HCT116 (cell line): ENCODE data around the gene RPUSD2. TPM values are rescaled to one million over a fixed set of nuclear protein-coding genes. Genes with fewer than 3 reads are reported as not detected.

Experiments
- ATAC-seq: fragments of 200-7000 bp; cut with Tn5 transposase; 2 replicates; pipeline ENCODE4 v1.9.1; 2020; ENCODE audit warnings: mild to moderate bottlenecking, moderate library complexity
- BruUV-seq: library from RNA; stranded (reverse); fragments of 400-500 nt; replicated peaks from 2 replicates; lab custom pipeline; 2021; lab: Mats Ljungman, UMichigan
- CTCF ChIA-PET: fragments of 300-600 bp; sonication (Branson Sonifier 250); formaldehyde crosslinking; loops from one replicate; lab custom pipeline; 2021; ENCODE audit warnings: antibody characterized with exemption; lab: Charles Lee
- POLR2A ChIA-PET: fragments of 300-600, 350-600 bp; sonication (Branson Sonifier 250); formaldehyde crosslinking; loops from one replicate; lab custom pipeline; 2021; ENCODE audit warnings: antibody characterized with exemption; lab: Charles Lee
- RAD21 ChIA-PET, 2 experiments: fragments of 300-600 bp; sonication (Branson Sonifier 250); formaldehyde crosslinking; loops; one replicate each; lab custom pipeline; 2023; ENCODE audit warnings: low total read pairs in 2 of 2; ENCODE audit not compliant: uncharacterized antibody in 2 of 2, unreplicated experiment in 2 of 2, low non-redundant PET in 1 of 2; lab: Charles Lee
- DNase-seq: peaks from one replicate; pipeline ENCODE4 v3.0.0-alpha.2; 2010; ENCODE audit warnings: low read depth, low spot score
- H2AFZ ChIP-seq: fragments of 200-600 bp; shearing (Covaris generic), sonication (generic); 2 replicates; pipeline ENCODE4 v1.6.1; 2017; ENCODE audit warnings: low read depth, mixed run types, mixed read lengths, antibody characterized with exemption, low read length; ENCODE audit not compliant: poor library complexity, severe bottlenecking
- H3K27ac ChIP-seq: 2 replicates; pipeline ENCODE4 v1.5.1; 2012; ENCODE audit warnings: low read depth, low read length
- H3K27me3 ChIP-seq: fragments of 200-600 bp; sonication (generic); 2 replicates; pipeline ENCODE4 v1.6.1; 2016; ENCODE audit warnings: mixed run types, low read length, mixed read lengths; ENCODE audit not compliant: insufficient read depth
- H3K36me3 ChIP-seq, 2 experiments: fragments of 200-500 bp in 1 of 2; fragments of 200-600 bp in 1 of 2; sonication (Bioruptor generic) in 1 of 2; sonication (generic) in 1 of 2; 2 replicates each; pipeline versions ENCODE4 v1.5.1 to v1.6.1; 2014 to 2016; ENCODE audit warnings: low read length in 2 of 2, inconsistent platforms in 1 of 2, mixed read lengths in 1 of 2, mixed run types in 1 of 2; ENCODE audit not compliant: insufficient read depth in 2 of 2, control insufficient read depth in 1 of 2
- H3K4me1 ChIP-seq, 2 experiments: fragments of 200-600 bp in 1 of 2; sonication (generic) in 1 of 2; 2 replicates each; pipeline versions ENCODE4 v1.5.1 to v1.6.1; 2012 to 2017; ENCODE audit warnings: low read length in 2 of 2, inconsistent platforms in 1 of 2, mild to moderate bottlenecking in 1 of 2, mixed read lengths in 1 of 2, mixed run types in 1 of 2, moderate library complexity in 1 of 2; ENCODE audit not compliant: insufficient read depth in 2 of 2, control insufficient read depth in 1 of 2
- H3K4me2 ChIP-seq: fragments of 200-600 bp; sonication (generic); 2 replicates; pipeline ENCODE4 v1.6.1; 2017; ENCODE audit warnings: mixed run types, low read length, mixed read lengths
- H3K4me3 ChIP-seq, 2 experiments: fragments of 200-600 bp in 1 of 2; sonication (generic) in 1 of 2; replicated peaks in 1 of 2; 2 replicates each; pipeline ENCODE4 v1.5.1; 2011 to 2016; ENCODE audit warnings: low read length in 2 of 2, control low read depth in 1 of 2, low read depth in 1 of 2, mild to moderate bottlenecking in 1 of 2, mixed read lengths in 1 of 2, mixed run types in 1 of 2
- H3K79me2 ChIP-seq: fragments of 200-600 bp; sonication (generic); 2 replicates; pipeline ENCODE4 v1.6.1; 2017; ENCODE audit warnings: mild to moderate bottlenecking, mixed run types, low read length, moderate library complexity, mixed read lengths; ENCODE audit not compliant: insufficient read depth
- H3K9ac ChIP-seq: fragments of 200-600 bp; sonication (generic); 2 replicates; pipeline ENCODE4 v1.6.1; 2016; ENCODE audit warnings: low read length, mixed read lengths
- H3K9me2 ChIP-seq: fragments of 200-600 bp; sonication (generic), shearing (Covaris generic); 2 replicates; pipeline ENCODE4 v1.6.1; 2017; ENCODE audit warnings: mixed run types, mild to moderate bottlenecking, moderate library complexity; ENCODE audit not compliant: insufficient read depth
- H3K9me3 ChIP-seq, 2 experiments: fragments of 200-500 bp in 1 of 2; fragments of 200-600 bp in 1 of 2; sonication (Bioruptor generic) in 1 of 2; sonication (generic) in 1 of 2; 2 replicates each; pipeline ENCODE4 v1.6.1; 2014 to 2017; ENCODE audit warnings: low read length in 2 of 2, mixed read lengths in 2 of 2, inconsistent platforms in 1 of 2, low read depth in 1 of 2, mild to moderate bottlenecking in 1 of 2, mixed run types in 1 of 2, moderate library complexity in 1 of 2; ENCODE audit not compliant: control insufficient read depth in 1 of 2, insufficient read depth in 1 of 2
- H4K20me1 ChIP-seq: fragments of 200-600 bp; sonication (generic), shearing (Covaris generic); 2 replicates; pipeline ENCODE4 v1.6.1; 2017; ENCODE audit warnings: mixed run types, mild to moderate bottlenecking, moderate library complexity; ENCODE audit not compliant: insufficient read depth
- FOSL1 ChIP-seq: IDR thresholded peaks from 2 replicates; pipeline ENCODE4 v1.6.1; 2012; ENCODE audit warnings: low read depth
- JUND ChIP-seq: IDR thresholded peaks from 2 replicates; pipeline ENCODE4 v1.6.1; 2012
- REST ChIP-seq: IDR thresholded peaks from 2 replicates; pipeline ENCODE4 v1.6.1; 2012; ENCODE audit warnings: low read depth
- intact Hi-C: fragments of 100-400 bp; cut with micrococcal nuclease; formaldehyde crosslinking; loops from 2 replicates; pipeline ENCODE4 v1.10.0; 2022
- total RNA-seq: library from RNA; stranded (reverse); gene quantifications from one replicate; pipeline ENCODE4 v1.2.1, GENCODE V29; 2021; ENCODE audit not compliant: unreplicated experiment

RPUSD2 gene
- total RNA-seq, 1 experiment from 2014 or later: 22.5 TPM

GRCh38 chr15:40590667-40591050, 21.6 kb downstream of the RPUSD2 start:
- no peak overlapping the region for H3K4me2 ChIP-seq
- DNase-seq: no peak
- POLR2A ChIA-PET: interaction anchor here (1.0 kb wide), 1 partner anchor 26 kb away, joined by 3 read pairs; the partner anchor contains the start of gene CCDC32

More at GRCh38 chr15:40590667-40591050, 21.6 kb downstream of the RPUSD2 start:
- ChIA-PET CTCF (interaction anchor here (1.7 to 2.6 kb wide), 3 partner anchors 9 to 283 kb away, joined by 4 to 13 read pairs (median 5); no protein-coding TSS in a partner anchor), RAD21 (no interaction called here)
- Histone ChIP-seq H3K27me3 (no peaks in the 10 kb centered on the region), H2AFZ (peak overlapping the region; percentile 75), H3K27ac (no peak overlapping the region), H3K9ac (no peak overlapping the region), H3K4me3 (no peak overlapping the region), H3K9me3 (no peaks in the 10 kb centered on the region), H4K20me1 (no peaks in the 10 kb centered on the region), H3K9me2 (no peaks in the 10 kb centered on the region), H3K79me2 (peaks cover 12% of the 10 kb centered on the region), H3K4me1 (peaks cover 0 to 20% of the 10 kb centered on the region in 2 experiments; a peak in 2 of 4 replicates), H3K36me3 (no peaks in the 10 kb centered on the region)
- intact Hi-C loops: loop anchor here (5.0 to 10.0 kb wide), 2 partner anchors 194 to 302 kb away; partner anchors contain the start of gene VPS18
- ATAC-seq: no peak
- TF ChIP-seq FOSL1: no peak
- TF ChIP-seq REST: no peak
- no peak for TF ChIP-seq JUND
- no TSS peak for BruUV-seq
